Activated CD8-positive, alpha-beta T cell treated with anti-CD3 and anti-CD28 coated beads for 36 hours (primary cell): Measurements from ENCODE around the gene ARMH4. TPM values are rescaled to one million over a fixed set of nuclear protein-coding genes. Genes with fewer than 3 reads are reported as not detected.

Experiments
- ATAC-seq: fragments of 200-7000 bp; cut with Tn5 transposase; one replicate; pipeline ENCODE4 v1.10.0; 2021; ENCODE audit warnings: mild to moderate bottlenecking, moderate library complexity
- CTCF ChIA-PET: fragments of 350-600 bp; sonication (Branson Sonifier 250); formaldehyde crosslinking; loops from one replicate; lab custom pipeline; 2021; ENCODE audit warnings: antibody characterized with exemption; lab: Charles Lee
- POLR2A ChIA-PET: fragments of 350-600 bp; sonication (Branson Sonifier 250); formaldehyde crosslinking; loops from one replicate; lab custom pipeline; 2021; ENCODE audit warnings: antibody characterized with exemption; lab: Charles Lee
- DNase-seq: peaks from one replicate; pipeline ENCODE4 v3.0.0-alpha.2; 2020
- H3K27ac Mint-ChIP-seq: one replicate; pipeline ENCODE4 v1.8.0; 2021; ENCODE audit warnings: mild to moderate bottlenecking, mixed read lengths
- H3K27me3 Mint-ChIP-seq: one replicate; pipeline ENCODE4 v1.8.0; 2021; ENCODE audit warnings: mixed read lengths
- H3K36me3 Mint-ChIP-seq: one replicate; pipeline ENCODE4 v1.8.0; 2021; ENCODE audit warnings: low read depth, mixed read lengths
- H3K4me1 Mint-ChIP-seq: one replicate; pipeline ENCODE4 v1.8.0; 2021; ENCODE audit warnings: low read depth, mixed read lengths
- H3K4me3 Mint-ChIP-seq: one replicate; pipeline ENCODE4 v1.8.0; 2021; ENCODE audit warnings: mild to moderate bottlenecking, moderate library complexity, mixed read lengths
- H3K9me3 Mint-ChIP-seq: one replicate; pipeline ENCODE4 v1.8.0; 2021; ENCODE audit warnings: mixed read lengths
- intact Hi-C: fragments of 100-400 bp; cut with micrococcal nuclease; formaldehyde crosslinking; loops from one replicate; pipeline ENCODE4 v1.10.0; 2022
- total RNA-seq, 2 experiments: library from RNA; stranded (reverse); gene quantifications; one replicate each; pipeline ENCODE4 v1.2.3, GENCODE V29; 2021
- TF ChIP-seq, protein P1 (sequence below): fragments of 200-600 bp; IDR thresholded peaks from one replicate; pipeline ENCODE4 v1.8.0; 2022; ENCODE audit warnings: antibody characterized with exemption, mild to moderate bottlenecking

ARMH4 gene
- total RNA-seq, 2 experiments from 2014 or later, result not detected

DNA sequence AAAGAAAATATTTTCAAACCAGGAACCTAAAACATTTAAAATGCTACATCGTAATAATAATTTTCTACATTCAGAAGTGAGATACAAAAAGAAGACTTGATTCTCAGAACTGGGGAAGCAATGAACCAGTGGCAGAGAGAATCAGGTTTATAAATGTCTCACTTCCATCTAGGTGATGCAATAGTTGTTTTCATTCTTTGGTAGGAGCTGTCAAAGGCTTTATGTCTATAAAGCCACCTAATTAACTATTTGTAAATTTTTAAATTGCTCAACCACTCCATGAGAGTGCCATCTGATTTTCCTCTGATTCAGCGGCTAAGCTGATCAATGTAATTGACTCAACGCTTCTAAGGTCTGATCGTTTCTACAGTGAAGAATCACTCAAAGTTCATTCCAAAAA lies 66.1 kb downstream of the ARMH4 start:
- Mint-ChIP-seq H3K27ac (no peak overlapping the region), H3K4me1 (peaks cover 2% of the 10 kb centered on the region), H3K36me3 (no peaks in the 10 kb centered on the region), H3K9me3 (no peaks in the 10 kb centered on the region), H3K27me3 (peaks cover 13% of the 10 kb centered on the region), H3K4me3 (no peak overlapping the region)
- ChIA-PET CTCF (interaction anchor here (1.5 kb wide), 1 partner anchor 26 kb away, joined by 3 read pairs; no protein-coding TSS in a partner anchor), POLR2A (no interaction called here)
- DNase-seq (no peak), ATAC-seq (no peak)
- TF ChIP-seq, protein P1, sequence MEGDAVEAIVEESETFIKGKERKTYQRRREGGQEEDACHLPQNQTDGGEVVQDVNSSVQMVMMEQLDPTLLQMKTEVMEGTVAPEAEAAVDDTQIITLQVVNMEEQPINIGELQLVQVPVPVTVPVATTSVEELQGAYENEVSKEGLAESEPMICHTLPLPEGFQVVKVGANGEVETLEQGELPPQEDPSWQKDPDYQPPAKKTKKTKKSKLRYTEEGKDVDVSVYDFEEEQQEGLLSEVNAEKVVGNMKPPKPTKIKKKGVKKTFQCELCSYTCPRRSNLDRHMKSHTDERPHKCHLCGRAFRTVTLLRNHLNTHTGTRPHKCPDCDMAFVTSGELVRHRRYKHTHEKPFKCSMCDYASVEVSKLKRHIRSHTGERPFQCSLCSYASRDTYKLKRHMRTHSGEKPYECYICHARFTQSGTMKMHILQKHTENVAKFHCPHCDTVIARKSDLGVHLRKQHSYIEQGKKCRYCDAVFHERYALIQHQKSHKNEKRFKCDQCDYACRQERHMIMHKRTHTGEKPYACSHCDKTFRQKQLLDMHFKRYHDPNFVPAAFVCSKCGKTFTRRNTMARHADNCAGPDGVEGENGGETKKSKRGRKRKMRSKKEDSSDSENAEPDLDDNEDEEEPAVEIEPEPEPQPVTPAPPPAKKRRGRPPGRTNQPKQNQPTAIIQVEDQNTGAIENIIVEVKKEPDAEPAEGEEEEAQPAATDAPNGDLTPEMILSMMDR, result no peak
- intact Hi-C loops, result no loop called here

DNA sequence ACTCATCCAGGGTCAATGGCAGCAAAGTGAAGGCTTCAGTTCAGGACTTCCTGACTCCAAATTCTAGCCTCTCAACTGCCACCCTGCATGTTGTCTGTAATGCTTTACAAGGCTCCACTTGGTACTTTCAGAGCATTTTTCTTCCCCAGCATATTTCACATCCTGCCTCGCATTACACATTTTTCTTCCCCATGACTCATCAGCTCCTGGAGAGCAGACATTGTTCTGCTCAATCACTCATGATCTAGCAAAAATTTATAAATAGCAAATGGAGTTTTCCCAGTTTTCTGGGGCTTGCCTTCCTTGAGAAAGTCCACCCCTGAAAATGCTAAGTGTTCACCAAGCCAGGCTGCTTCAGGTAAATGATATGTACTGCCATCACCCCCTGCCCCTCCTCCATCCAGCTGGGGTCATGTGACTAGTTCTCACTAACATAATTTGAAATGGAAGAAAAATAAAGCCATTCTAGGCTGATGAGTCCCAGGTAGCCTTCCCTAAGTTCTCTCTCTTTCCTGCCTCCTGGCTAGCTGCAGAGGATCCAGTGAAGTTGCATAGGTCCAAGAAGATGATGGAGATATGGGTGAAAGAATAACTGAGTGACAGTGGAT lies 69.4 kb downstream of the ARMH4 start:
- ChIA-PET CTCF (interaction anchor here (1.1 kb wide), 1 partner anchor 24 kb away, joined by 3 read pairs; no protein-coding TSS in a partner anchor), POLR2A (no interaction called here)
- no peak overlapping the region for H3K4me3 Mint-ChIP-seq
- intact Hi-C loops, result no loop called here
- H3K27ac Mint-ChIP-seq, result no peak overlapping the region
- H3K36me3 Mint-ChIP-seq, result no peaks in the 10 kb centered on the region
- TF ChIP-seq, protein P1, result no peak
- no peak for DNase-seq
- peaks cover 2% of the 10 kb centered on the region for H3K4me1 Mint-ChIP-seq
- H3K9me3 Mint-ChIP-seq, result no peaks in the 10 kb centered on the region
- peaks cover 15% of the 10 kb centered on the region for H3K27me3 Mint-ChIP-seq
- ATAC-seq, result no peak

DNA sequence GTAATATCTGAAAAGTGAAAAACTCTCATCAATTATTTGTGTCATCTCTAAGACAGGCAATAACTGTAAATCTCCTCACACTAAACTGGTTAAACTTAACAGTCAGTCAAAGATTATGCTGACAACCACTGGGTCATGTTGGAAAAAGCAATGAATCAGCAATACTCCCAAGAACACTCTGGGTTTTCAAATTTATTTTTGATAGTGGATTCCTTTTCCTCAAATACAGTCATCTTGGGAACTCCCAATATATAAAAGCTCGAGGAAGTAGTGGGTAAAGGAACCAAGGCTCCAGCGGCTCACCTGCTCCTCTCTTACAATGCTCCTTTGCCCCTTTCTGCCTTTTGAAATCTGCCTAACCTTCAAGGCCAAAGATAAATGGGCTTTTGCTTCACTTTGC lies 70.0 kb downstream of the ARMH4 start:
- POLR2A ChIA-PET, result no interaction called here
- Mint-ChIP-seq H3K27me3 (peaks cover 11% of the 10 kb centered on the region), H3K4me1 (peaks cover 2% of the 10 kb centered on the region), H3K4me3 (no peak overlapping the region), H3K36me3 (no peaks in the 10 kb centered on the region), H3K27ac (no peak overlapping the region), H3K9me3 (no peaks in the 10 kb centered on the region)
- intact Hi-C loops, result no loop called here
- CTCF ChIA-PET, result interaction anchor here (1.1 to 1.6 kb wide), 2 partner anchors 10 to 25 kb away, joined by 3 to 4 read pairs; no protein-coding TSS in a partner anchor
- DNase-seq (no peak), ATAC-seq (no peak)
- TF ChIP-seq, protein P1, result no peak

DNA sequence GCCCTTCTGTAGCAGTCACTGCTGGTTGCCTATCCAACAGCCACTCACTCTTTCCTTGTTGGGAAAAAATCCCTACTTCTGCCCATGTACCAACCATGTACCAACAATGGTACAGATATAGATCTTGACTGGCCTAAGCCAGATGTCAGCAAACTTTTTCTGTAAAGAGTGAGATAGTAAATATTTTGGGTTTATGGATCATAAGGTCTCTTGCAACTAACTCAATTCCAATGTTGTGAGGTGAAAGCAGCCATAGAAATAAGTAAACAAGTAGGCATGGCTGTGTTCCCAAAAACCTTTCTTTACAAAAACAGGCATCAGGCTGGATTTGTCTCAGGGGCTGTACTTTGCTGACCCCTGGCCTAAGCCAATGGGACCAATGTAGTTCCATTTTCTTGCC lies 73.5 kb downstream of the ARMH4 start:
- DNase-seq (no peak), ATAC-seq (no peak)
- intact Hi-C loops, result loop anchor here (10.0 kb wide), 2 partner anchors 374 to 544 kb away; no protein-coding TSS in a partner anchor
- Mint-ChIP-seq H3K36me3 (no peaks in the 10 kb centered on the region), H3K4me3 (no peak overlapping the region), H3K27me3 (peaks cover 12% of the 10 kb centered on the region), H3K27ac (no peak overlapping the region), H3K9me3 (no peaks in the 10 kb centered on the region), H3K4me1 (peaks cover 2% of the 10 kb centered on the region)
- ChIA-PET CTCF (no interaction called here), POLR2A (no interaction called here)
- TF ChIP-seq, protein P1, result no peak

DNA sequence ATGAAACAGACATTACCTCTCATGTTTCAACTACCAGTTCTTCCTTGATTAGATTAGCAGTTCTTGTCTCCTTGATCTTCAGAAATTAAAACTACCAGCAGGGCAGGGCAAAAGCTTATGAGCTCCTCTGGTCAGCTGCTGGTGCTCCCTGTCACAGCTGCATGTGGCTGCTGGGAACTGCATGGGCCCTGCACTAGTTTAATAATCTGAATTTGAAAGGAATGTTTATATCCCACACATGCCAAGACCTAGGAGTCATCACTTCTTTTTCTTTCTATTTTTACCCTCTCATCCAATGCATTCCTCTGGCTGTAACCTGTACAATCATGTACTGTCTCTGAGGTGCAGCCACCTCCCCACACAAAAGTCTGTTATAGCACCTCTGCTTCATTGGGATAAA lies 73.9 kb downstream of the ARMH4 start:
- ATAC-seq (no peak), DNase-seq (no peak)
- Mint-ChIP-seq H3K4me1 (peaks cover 2% of the 10 kb centered on the region), H3K27ac (no peak overlapping the region), H3K9me3 (no peaks in the 10 kb centered on the region), H3K27me3 (peaks cover 15% of the 10 kb centered on the region), H3K36me3 (no peaks in the 10 kb centered on the region), H3K4me3 (no peak overlapping the region)
- ChIA-PET CTCF (no interaction called here), POLR2A (no interaction called here)
- TF ChIP-seq, protein P1, result no peak
- intact Hi-C loops, result loop anchor here (10.0 kb wide), 2 partner anchors 373 to 543 kb away; no protein-coding TSS in a partner anchor
